ENCODE results near the gene TMEM270.

DNA sequence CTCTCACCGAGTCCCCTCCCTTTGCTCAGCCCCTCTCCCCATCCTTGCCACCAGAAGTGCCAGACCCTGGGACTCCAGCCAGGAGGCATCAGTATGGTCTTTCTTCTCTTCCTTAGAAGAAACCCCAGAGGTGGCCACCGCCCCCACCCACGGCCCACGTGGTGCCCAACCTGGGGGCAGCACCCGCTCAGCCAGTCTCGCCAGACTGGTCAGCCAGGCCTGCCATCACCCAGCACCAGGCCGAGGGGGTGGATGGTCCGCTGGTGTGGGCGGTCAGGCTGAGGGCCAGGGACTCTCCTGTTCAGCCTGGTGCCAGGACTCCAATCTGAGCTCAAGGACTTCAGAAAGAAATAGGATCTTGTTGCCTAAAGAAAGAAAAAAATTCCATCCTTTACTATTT is 36.0 kb upstream of the TMEM270 start:
- TF ChIP-seq CTCF (IDR thresholded peaks at IDR 0.05) = no peak
- no peak for TF ChIP-seq EZH2 (IDR thresholded peaks at IDR 0.05; ENCODE audit: borderline replicate concordance, insufficient read depth, low read depth, low read length, poor library complexity, severe bottlenecking)

Data from B cell (primary cell).